ENCODE results near the gene TBC1D22A. TPM values are rescaled to one million over a fixed set of nuclear protein-coding genes. Genes with fewer than 3 reads are reported as not detected.
A peak's percentile ranks its signal among the peaks of the same experiment; 100 is the strongest.

The TBC1D22A gene
- total and polyA plus RNA-seq, 9 of the 15 experiments (the other 6 are each of a cell fraction or from before 2014, with no cell fraction given): 0.20 to 11.5 (median 5.2) TPM

- intact Hi-C loops (cut with micrococcal nuclease): no loop called here
- DNase-seq (ENCODE audit: extremely low read depth in 1 of 4, low spot score in 3 of 4) (peak in 2 of 4 experiments; percentile 22 to 28), ATAC-seq (no peak), FAIRE-seq (no peak)
- Histone ChIP-seq H4K20me1 (replicated peaks; ENCODE audit: control insufficient read depth, insufficient read depth, low read length) (no peaks in the 10 kb centered on the region; the same call in 1 of the 2 replicates), H3K4me3 (no peak overlapping the region), H3K4me1 (replicated peaks in 1 of 2; ENCODE audit: control insufficient read depth in 2 of 2, insufficient read depth in 2 of 2, low read length in 2 of 2) (peaks cover 0 to 20% of the 10 kb centered on the region in 2 experiments; a peak in 2 of 5 replicates), H3K27ac (ENCODE audit: extremely low read depth, low read depth, low read length) (no peak overlapping the region), H3K9me3 (replicated peaks; ENCODE audit: control insufficient read depth, insufficient read depth, low read depth, low read length) (no peaks in the 10 kb centered on the region), H3K79me2 (ENCODE audit: control insufficient read depth, insufficient read depth, low read length) (no peaks in the 10 kb centered on the region), H3K9ac (ENCODE audit: insufficient read depth in 1 of 2, low read depth in 2 of 2, low read length in 2 of 2) (no peak overlapping the region), H3K36me3 (ENCODE audit: control insufficient read depth, insufficient read depth, low read length) (no peaks in the 10 kb centered on the region), H2AFZ (ENCODE audit: low read depth, low read length) (no peak overlapping the region), H3K9me1 (ENCODE audit: control insufficient read depth, insufficient read depth, low read length) (no peaks in the 10 kb centered on the region), H3K4me2 (ENCODE audit: insufficient read depth, low read length) (no peak overlapping the region), H3K27me3 (ENCODE audit: control insufficient read depth in 2 of 2, insufficient read depth in 2 of 2, low read length in 2 of 2) (no peaks in the 10 kb centered on the region)
- in situ Hi-C loops (cut with MboI): no loop called here
- no TSS peak for BruUV-seq (replicated peaks)
- ChIA-PET CTCF (ENCODE audit: low intra/inter-chr PET ratio) (no interaction called here), POLR2A (no interaction called here)
- WGBS (ENCODE audit: insufficient coverage, low coverage, missing lambda C conversion rate): 52% methylated on average over 19 of the region's 24 CpGs
- TF ChIP-seq ETV1 (tag; conservative IDR thresholded peaks at IDR 0.05; ENCODE audit: low read depth) (no peak), NFIX (CRISPR knock-in tag; IDR thresholded peaks at IDR 0.05; ENCODE audit: low read depth) (no peak), GABPA (tag; conservative IDR thresholded peaks at IDR 0.05; ENCODE audit: low read depth) (0 out of 2 replicates have a peak, but pooled peaks have one; percentile 14), XRCC3 (IDR thresholded peaks at IDR 0.05) (no peak), JUNB (CRISPR knock-in tag; conservative IDR thresholded peaks at IDR 0.05) (no peak), CREB3 (tag; conservative IDR thresholded peaks at IDR 0.05; ENCODE audit: low read depth) (no peak), GTF2E2 (tag; IDR thresholded peaks at IDR 0.05) (no peak), ZNF586 (CRISPR knock-in tag; conservative IDR thresholded peaks at IDR 0.05) (no peak)
Observed at GRCh38 chr22:47030881-47031627, 268.6 kb downstream of the TBC1D22A start.

Measured in K562 (cell line).